ENCODE measurements around the gene SIL1.

SIL1 gene

GRCh38 chr5:139023286-139023685 lies 174.9 kb downstream of the SIL1 start:
- no peak overlapping the region for H3K4me3 ChIP-seq (ENCODE audit: low read depth, low read length)
- TF ChIP-seq, protein P1, sequence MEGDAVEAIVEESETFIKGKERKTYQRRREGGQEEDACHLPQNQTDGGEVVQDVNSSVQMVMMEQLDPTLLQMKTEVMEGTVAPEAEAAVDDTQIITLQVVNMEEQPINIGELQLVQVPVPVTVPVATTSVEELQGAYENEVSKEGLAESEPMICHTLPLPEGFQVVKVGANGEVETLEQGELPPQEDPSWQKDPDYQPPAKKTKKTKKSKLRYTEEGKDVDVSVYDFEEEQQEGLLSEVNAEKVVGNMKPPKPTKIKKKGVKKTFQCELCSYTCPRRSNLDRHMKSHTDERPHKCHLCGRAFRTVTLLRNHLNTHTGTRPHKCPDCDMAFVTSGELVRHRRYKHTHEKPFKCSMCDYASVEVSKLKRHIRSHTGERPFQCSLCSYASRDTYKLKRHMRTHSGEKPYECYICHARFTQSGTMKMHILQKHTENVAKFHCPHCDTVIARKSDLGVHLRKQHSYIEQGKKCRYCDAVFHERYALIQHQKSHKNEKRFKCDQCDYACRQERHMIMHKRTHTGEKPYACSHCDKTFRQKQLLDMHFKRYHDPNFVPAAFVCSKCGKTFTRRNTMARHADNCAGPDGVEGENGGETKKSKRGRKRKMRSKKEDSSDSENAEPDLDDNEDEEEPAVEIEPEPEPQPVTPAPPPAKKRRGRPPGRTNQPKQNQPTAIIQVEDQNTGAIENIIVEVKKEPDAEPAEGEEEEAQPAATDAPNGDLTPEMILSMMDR (IDR thresholded peaks at IDR 0.05; ENCODE audit: borderline replicate concordance, insufficient read depth, low read depth, low read length): no peak

DNA sequence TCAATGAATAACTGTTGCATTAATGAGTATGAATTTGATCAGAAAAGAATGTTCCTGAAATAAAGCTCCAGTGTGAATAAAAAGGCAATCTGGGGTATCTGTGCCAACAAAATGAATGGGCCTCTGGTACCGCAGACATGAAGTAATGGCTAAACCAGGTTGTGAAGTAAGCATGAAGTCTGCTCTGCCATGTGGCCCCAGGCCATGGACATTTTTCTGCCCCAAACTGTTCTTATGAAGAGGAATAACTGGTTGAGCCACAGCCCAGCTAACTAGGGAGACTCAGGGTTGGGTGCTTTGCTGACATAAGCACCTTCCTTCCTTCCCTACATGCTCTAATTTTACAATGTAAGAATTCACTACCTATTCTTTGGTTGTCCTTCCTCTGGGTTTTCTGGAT lies 175.6 kb downstream of the SIL1 start:
- TF ChIP-seq, protein P1 (IDR thresholded peaks at IDR 0.05; ENCODE audit: borderline replicate concordance, insufficient read depth, low read depth, low read length): no peak
- no peak overlapping the region for H3K4me3 ChIP-seq (ENCODE audit: low read depth, low read length)

GRCh38 chr5:139021346-139021745 lies 176.8 kb downstream of the SIL1 start:
- H3K4me3 ChIP-seq (ENCODE audit: low read depth, low read length): no peak overlapping the region
- TF ChIP-seq, protein P1 (IDR thresholded peaks at IDR 0.05; ENCODE audit: borderline replicate concordance, insufficient read depth, low read depth, low read length): no peak

DNA sequence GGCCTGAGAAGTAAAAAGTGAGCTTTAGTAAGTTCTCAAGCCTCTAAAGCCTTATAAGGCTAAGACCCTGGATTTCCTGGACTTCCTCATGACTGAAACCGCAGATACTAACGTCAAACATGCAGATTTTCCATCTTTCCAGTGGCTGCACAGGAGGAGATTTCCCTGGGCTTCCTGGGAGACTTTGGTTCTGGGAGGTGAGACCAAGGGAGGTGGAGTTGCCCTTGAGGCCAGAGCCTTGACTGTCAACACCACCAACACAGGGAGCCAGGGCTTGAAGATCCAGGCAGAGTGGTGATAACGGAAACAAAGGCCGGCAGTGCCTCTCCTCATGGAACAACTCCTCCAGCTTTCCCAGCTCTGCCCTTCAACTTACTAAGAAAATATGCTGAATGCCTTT lies 178.3 kb downstream of the SIL1 start:
- TF ChIP-seq, protein P1 (IDR thresholded peaks at IDR 0.05; ENCODE audit: borderline replicate concordance, insufficient read depth, low read depth, low read length): no peak

GRCh38 chr5:139019211-139019610 lies 179.0 kb downstream of the SIL1 start:
- H3K4me3 ChIP-seq (ENCODE audit: low read depth, low read length): no peak overlapping the region
- TF ChIP-seq, protein P1 (IDR thresholded peaks at IDR 0.05; ENCODE audit: borderline replicate concordance, insufficient read depth, low read depth, low read length): no peak

More for the DNA sequence above, 178.3 kb downstream of the SIL1 start:
- H3K4me3 ChIP-seq (ENCODE audit: low read depth, low read length): no peak overlapping the region

DNA sequence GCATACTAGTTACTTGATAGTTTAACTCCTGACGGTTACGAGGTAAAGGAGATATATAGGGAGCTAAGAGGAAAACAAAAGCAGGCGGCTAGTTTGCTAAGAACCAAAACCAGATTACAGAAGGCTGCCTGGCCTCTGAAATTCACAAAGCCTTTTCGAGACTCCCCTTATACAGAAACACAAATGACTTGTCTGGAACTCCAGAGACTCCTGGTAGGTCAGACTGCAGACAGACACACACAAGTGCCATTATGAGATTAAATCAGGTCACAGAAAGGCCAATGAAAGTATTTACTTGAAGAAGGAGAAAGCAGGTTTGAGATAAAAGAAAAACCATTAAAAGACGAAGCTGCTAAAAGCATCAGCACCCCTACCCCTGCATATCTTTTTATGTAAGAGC lies 180.5 kb downstream of the SIL1 start:
- no peak overlapping the region for H3K4me3 ChIP-seq (ENCODE audit: low read depth, low read length)
- TF ChIP-seq, protein P1 (IDR thresholded peaks at IDR 0.05; ENCODE audit: borderline replicate concordance, insufficient read depth, low read depth, low read length): no peak

GRCh38 chr5:139016186-139016585 lies 182.0 kb downstream of the SIL1 start:
- TF ChIP-seq, protein P1 (IDR thresholded peaks at IDR 0.05; ENCODE audit: borderline replicate concordance, insufficient read depth, low read depth, low read length): no peak
- no peak overlapping the region for H3K4me3 ChIP-seq (ENCODE audit: low read depth, low read length)
